Pancreas (tissue), 10 donors: ENCODE results near the gene KIFC1. TPM values are rescaled to one million over a fixed set of nuclear protein-coding genes. Genes with fewer than 3 reads are reported as not detected.

Source experiments
- ATAC-seq, 4 donors: fragments of 200-7000 bp; cut with Tn5 transposase; one replicate each; pipeline versions ENCODE4 v1.8.0 to v1.9.1; 2020; ENCODE audit warnings: mild to moderate bottlenecking in 4 of 4, moderate library complexity in 4 of 4
- DNase-seq, 6 donors: peaks; one replicate each; pipeline ENCODE4 v3.0.0-alpha.2; 2020
- FAIRE-seq: peaks from 2 replicates; lab custom pipeline; 2012; peaks lifted over from hg19 to GRCh38; lab: Jason Lieb, UNC
- H3K27ac ChIP-seq, 4 donors: fragments of 200-600 bp; sonication (generic); 1 replicate in 3 of 4; 2 replicates in 1 of 4; pipeline versions ENCODE4 v1.5.0 to v1.8.0; 2020
- H3K27me3 ChIP-seq, 4 donors: fragments of 200-600 bp; one replicate each; pipeline ENCODE4 v1.8.0; 2021
- H3K36me3 ChIP-seq, 3 donors: fragments of 200-600 bp; sonication (generic) in 1 of 3; one replicate each; pipeline versions ENCODE4 v1.5.0 to v1.8.0; 2020 to 2021
- H3K4me1 ChIP-seq, 3 donors: fragments of 200-600 bp; one replicate each; pipeline ENCODE4 v1.8.0; 2021
- H3K4me3 ChIP-seq, 4 donors: fragments of 200-600 bp; sonication (generic) in 2 of 4; one replicate each; pipeline versions ENCODE4 v1.5.0 to v1.8.0; 2020 to 2021
- H3K9me3 ChIP-seq, 4 donors: fragments of 200-600 bp; one replicate each; pipeline ENCODE4 v1.8.0; 2021
- WGBS, 2 donors: extraction: QIAGEN DNeasy Blood & Tissue Kit; methylation state at CpG; one replicate each; pipeline ENCODE4 v1.1.7; 2013; 5-methylcytosine and 5-hydroxymethylcytosine counted together
- intact Hi-C, 3 donors: fragments of 100-400 bp; cut with DNase I; formaldehyde crosslinking; loops; one replicate each; pipeline versions ENCODE4 v1.11.1 to v1.14.2; 2022
- polyA plus RNA-seq, 2 donors: library from polyadenylated mRNA; stranded (reverse); fragments of 200-250 nt; gene quantifications; one replicate each; pipeline ENCODE4 v1.2.3, GENCODE V29; 2013
- total RNA-seq, 6 donors: library from RNA; stranded (reverse); fragmentation: NEBNext Ultra II Directional in 4 of 6; extraction: Animal tissue kit (Norgen Biotek cat#: 25700) in 4 of 6; gene quantifications; one replicate each; pipeline versions ENCODE4 v1.2.1 to v1.2.4, GENCODE V29; 2021 to 2023
- TF ChIP-seq, protein P1 (sequence below), 4 donors: fragments of 200-600 bp; sonication (generic) in 3 of 4; IDR thresholded peaks; one replicate each; pipeline versions ENCODE4 v1.5.0 to v1.8.0; 2021; ENCODE audit warnings: antibody characterized with exemption in 4 of 4
- donor health status: healthy with polysubstance abuse.
- donor health status: DM: no; HTN: no; CAD: no; lungs with moderate emphysema.
- donor health status: DM: no; HTN: no; CAD: no.
- donor health status: control.
- donor health status: control.
- donor health status: Bipolar disorder and iron deficiency.
- donor health status: DM: yes; HTN: yes; CAD: no.
- donor health status: DM: no; HTN: no; CAD: no.
- donor health status: DM: no; HTN: no; CAD: no.
- donor health status: DM: yes; HTN: yes; CAD: no.

KIFC1 gene
- total and polyA plus RNA-seq, 8 donors, result 0.14 to 1.5 (median 0.35) TPM

- intact Hi-C loops, result no loop called here
- Histone ChIP-seq H3K4me1 (no peaks in the 10 kb centered on the region), H3K9me3 (no peaks in the 10 kb centered on the region), H3K4me3 (no peak overlapping the region), H3K27ac (no peak overlapping the region), H3K27me3 (no peaks in the 10 kb centered on the region), H3K36me3 (no peaks in the 10 kb centered on the region)
- ATAC-seq (peak in 3 of 4 donors; percentile 48 to 53 (median 49)), DNase-seq (no peak), FAIRE-seq (no peak)
- 10 to 28% methylated on average over 4 of the region's 4 CpGs for WGBS, 2 donors
- TF ChIP-seq, protein P1, sequence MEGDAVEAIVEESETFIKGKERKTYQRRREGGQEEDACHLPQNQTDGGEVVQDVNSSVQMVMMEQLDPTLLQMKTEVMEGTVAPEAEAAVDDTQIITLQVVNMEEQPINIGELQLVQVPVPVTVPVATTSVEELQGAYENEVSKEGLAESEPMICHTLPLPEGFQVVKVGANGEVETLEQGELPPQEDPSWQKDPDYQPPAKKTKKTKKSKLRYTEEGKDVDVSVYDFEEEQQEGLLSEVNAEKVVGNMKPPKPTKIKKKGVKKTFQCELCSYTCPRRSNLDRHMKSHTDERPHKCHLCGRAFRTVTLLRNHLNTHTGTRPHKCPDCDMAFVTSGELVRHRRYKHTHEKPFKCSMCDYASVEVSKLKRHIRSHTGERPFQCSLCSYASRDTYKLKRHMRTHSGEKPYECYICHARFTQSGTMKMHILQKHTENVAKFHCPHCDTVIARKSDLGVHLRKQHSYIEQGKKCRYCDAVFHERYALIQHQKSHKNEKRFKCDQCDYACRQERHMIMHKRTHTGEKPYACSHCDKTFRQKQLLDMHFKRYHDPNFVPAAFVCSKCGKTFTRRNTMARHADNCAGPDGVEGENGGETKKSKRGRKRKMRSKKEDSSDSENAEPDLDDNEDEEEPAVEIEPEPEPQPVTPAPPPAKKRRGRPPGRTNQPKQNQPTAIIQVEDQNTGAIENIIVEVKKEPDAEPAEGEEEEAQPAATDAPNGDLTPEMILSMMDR (IDR thresholded peaks at IDR 0.05), result no peak
These were observed 7.0 kb upstream of the KIFC1 start for GRCh38 chr6:33384581-33385020.

- Histone ChIP-seq H3K4me1 (peaks cover 0 to 6% (median 5%) of the 10 kb centered on the region in 3 donors), H3K4me3 (no peak overlapping the region), H3K9me3 (no peaks in the 10 kb centered on the region), H3K27me3 (no peaks in the 10 kb centered on the region), H3K36me3 (no peaks in the 10 kb centered on the region), H3K27ac (no peak overlapping the region)
- TF ChIP-seq, protein P1 (IDR thresholded peaks at IDR 0.05), result no peak
- FAIRE-seq (no peak), ATAC-seq (no peak), DNase-seq (no peak)
- 75 to 93% methylated on average over 2 of the region's 2 CpGs for WGBS, 2 donors
- intact Hi-C loops, result no loop called here
These were observed 1.4 kb upstream of the KIFC1 start for GRCh38 chr6:33390173-33390572.

DNA sequence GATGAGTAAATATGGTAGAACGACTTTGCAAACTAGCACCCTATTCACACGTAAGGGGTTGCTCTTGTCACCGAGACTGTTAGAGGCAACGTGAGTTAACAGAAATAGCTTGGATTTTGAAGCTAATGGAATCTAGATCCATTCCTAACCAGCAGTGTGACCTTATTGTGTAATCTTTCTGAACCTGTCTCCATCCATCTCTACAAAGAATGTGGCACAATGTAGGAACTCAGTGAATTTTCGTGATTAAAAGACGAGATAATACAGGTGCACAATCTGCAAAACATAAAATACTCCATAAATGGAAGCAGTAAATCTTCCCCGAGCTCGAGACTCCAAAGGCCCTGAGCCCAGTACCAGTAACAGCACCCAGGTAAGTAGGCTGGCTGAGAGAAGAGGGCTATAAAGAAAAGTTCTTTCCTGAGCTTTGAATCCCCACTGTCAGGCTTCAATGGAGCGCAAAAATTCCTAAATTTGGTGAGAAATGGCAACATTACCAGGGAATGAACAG lies 801 bp upstream of the KIFC1 start:
- 82 to 83% methylated on average over 9 of the region's 9 CpGs for WGBS, 2 donors
- peaks cover 0 to 6% (median 5%) of the 10 kb centered on the region in 3 donors for H3K4me1 ChIP-seq
- no peak overlapping the region for H3K4me3 ChIP-seq
- TF ChIP-seq, protein P1 (IDR thresholded peaks at IDR 0.05), result no peak
- H3K27ac ChIP-seq, result peak overlapping the region; percentile 75 to 96 (median 90)
- intact Hi-C loops, result no loop called here
- no peaks in the 10 kb centered on the region for H3K9me3 ChIP-seq
- DNase-seq (no peak), ATAC-seq (no peak), FAIRE-seq (no peak)
- no peaks in the 10 kb centered on the region for H3K36me3 ChIP-seq
- no peaks in the 10 kb centered on the region for H3K27me3 ChIP-seq

GRCh38 chr6:33391922-33392594 lies 435 bp downstream of the KIFC1 start:
- ATAC-seq (no peak), FAIRE-seq (no peak), DNase-seq (no peak)
- Histone ChIP-seq H3K4me3 (peak overlapping the region; percentile 27 to 51 (median 38)), H3K27ac (peak overlapping the region in 2 of 4 donors; percentile 20 to 95), H3K9me3 (no peaks in the 10 kb centered on the region), H3K27me3 (no peaks in the 10 kb centered on the region), H3K36me3 (no peaks in the 10 kb centered on the region), H3K4me1 (peaks cover 0 to 6% (median 5%) of the 10 kb centered on the region in 3 donors)
- intact Hi-C loops, result no loop called here
- WGBS, 2 donors, result 0% methylated on average over 31 of the region's 31 CpGs
- TF ChIP-seq, protein P1 (IDR thresholded peaks at IDR 0.05), result no peak

DNA sequence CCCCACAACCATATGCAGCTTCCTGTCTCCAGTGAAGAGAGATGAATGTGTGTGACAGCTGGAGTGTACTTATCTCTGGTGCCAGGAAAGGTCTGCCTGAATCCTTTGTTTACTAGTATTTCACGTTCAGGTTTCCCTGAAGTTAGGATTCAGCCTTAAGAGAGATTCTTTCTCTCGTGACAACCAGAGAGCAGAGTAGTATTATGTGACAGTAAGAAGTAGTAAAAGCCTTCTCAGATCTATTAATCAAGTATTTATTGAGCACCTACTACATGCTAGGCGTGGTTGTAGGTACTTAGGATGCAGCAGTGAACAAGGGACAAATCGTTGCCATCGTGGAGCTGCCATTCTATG lies 949 bp downstream of the KIFC1 start:
- intact Hi-C loops, result no loop called here
- FAIRE-seq (no peak), ATAC-seq (no peak), DNase-seq (no peak)
- Histone ChIP-seq H3K9me3 (no peaks in the 10 kb centered on the region), H3K36me3 (no peaks in the 10 kb centered on the region), H3K27ac (no peak overlapping the region), H3K4me1 (peaks cover 0 to 6% (median 5%) of the 10 kb centered on the region in 3 donors), H3K4me3 (peak overlapping the region in 1 of 4 donors; percentile 51), H3K27me3 (no peaks in the 10 kb centered on the region)
- WGBS, 2 donors, result 27 to 34% methylated on average over 5 of the region's 5 CpGs
- TF ChIP-seq, protein P1 (IDR thresholded peaks at IDR 0.05), result no peak
